Trophoblast cell (in vitro differentiated cells and primary cell): Measurements from ENCODE around the gene PHF12.

Source experiments
- DNase-seq, 2 donors: peaks; one replicate each; pipeline ENCODE4 v3.0.0-alpha.2; 2016
- H2AFZ ChIP-seq: 2 replicates; pipeline ENCODE4 v1.6.1; 2013; ENCODE audit warnings: low read length, moderate library complexity, mild to moderate bottlenecking; ENCODE audit not compliant: insufficient read depth, poor library complexity
- H2AK5ac ChIP-seq: 2 replicates; pipeline ENCODE4 v1.6.1; 2013; ENCODE audit warnings: mild to moderate bottlenecking, low read length
- H2BK120ac ChIP-seq: 2 replicates; pipeline ENCODE4 v1.6.1; 2013; ENCODE audit warnings: low read length, mild to moderate bottlenecking, moderate library complexity; ENCODE audit not compliant: insufficient read depth, poor library complexity
- H2BK12ac ChIP-seq: 2 replicates; pipeline ENCODE4 v1.6.1; 2013; ENCODE audit warnings: mild to moderate bottlenecking, low read length, moderate library complexity
- H2BK5ac ChIP-seq: 2 replicates; pipeline ENCODE4 v1.6.1; 2013; ENCODE audit warnings: low read length, low read depth, moderate library complexity, mild to moderate bottlenecking; ENCODE audit not compliant: poor library complexity
- H3K14ac ChIP-seq: 2 replicates; pipeline ENCODE4 v1.6.1; 2013; ENCODE audit warnings: mild to moderate bottlenecking, low read length
- H3K18ac ChIP-seq: 2 replicates; pipeline ENCODE4 v1.6.1; 2013; ENCODE audit warnings: mild to moderate bottlenecking, low read length
- H3K23ac ChIP-seq: 2 replicates; pipeline ENCODE4 v1.6.1; 2013; ENCODE audit warnings: low read length
- H3K27ac ChIP-seq: 2 replicates; pipeline ENCODE4 v1.5.1; 2013; ENCODE audit warnings: low read depth, mild to moderate bottlenecking, inconsistent platforms, low read length, moderate library complexity
- H3K27me3 ChIP-seq: 2 replicates; pipeline ENCODE4 v1.6.1; 2013; ENCODE audit warnings: inconsistent platforms, mild to moderate bottlenecking, low read length, moderate library complexity; ENCODE audit not compliant: insufficient read depth
- H3K36me3 ChIP-seq, 2 experiments: 1 replicate in 1 of 2; 2 replicates in 1 of 2; pipeline ENCODE4 v1.6.1; 2013; ENCODE audit warnings: low read length in 2 of 2, mild to moderate bottlenecking in 2 of 2, moderate library complexity in 1 of 2; ENCODE audit not compliant: insufficient read depth in 2 of 2, control insufficient read depth in 1 of 2
- H3K4ac ChIP-seq: 2 replicates; pipeline ENCODE4 v1.6.1; 2013; ENCODE audit warnings: low read depth, mild to moderate bottlenecking, low read length, moderate library complexity
- H3K4me1 ChIP-seq, 2 experiments: 1 replicate in 1 of 2; 2 replicates in 1 of 2; pipeline ENCODE4 v1.6.1; 2013; ENCODE audit warnings: low read length in 2 of 2, mild to moderate bottlenecking in 2 of 2, moderate library complexity in 1 of 2; ENCODE audit not compliant: insufficient read depth in 2 of 2, control insufficient read depth in 1 of 2
- H3K4me2 ChIP-seq: 2 replicates; pipeline ENCODE4 v1.6.1; 2013; ENCODE audit warnings: inconsistent platforms, mild to moderate bottlenecking, low read length, moderate library complexity
- H3K4me3 ChIP-seq: 2 replicates; pipeline ENCODE4 v1.5.1; 2013; ENCODE audit warnings: mild to moderate bottlenecking, low read depth, low read length, inconsistent platforms
- H3K79me1 ChIP-seq: one replicate; pipeline ENCODE4 v1.6.1; 2013; ENCODE audit warnings: low read length
- H3K79me2 ChIP-seq: 2 replicates; pipeline ENCODE4 v1.6.1; 2013; ENCODE audit warnings: low read length, mild to moderate bottlenecking; ENCODE audit not compliant: control insufficient read depth, insufficient read depth, poor library complexity
- H3K9ac ChIP-seq: 2 replicates; pipeline ENCODE4 v1.6.1; 2013; ENCODE audit warnings: mild to moderate bottlenecking, low read length
- H3K9me3 ChIP-seq: 2 replicates; pipeline ENCODE4 v1.6.1; 2013; ENCODE audit warnings: low read depth, mild to moderate bottlenecking, control low read depth, inconsistent platforms, low read length; ENCODE audit not compliant: insufficient read depth
- H4K12ac ChIP-seq: 2 replicates; pipeline ENCODE4 v1.6.1; 2013; ENCODE audit warnings: low read depth, mild to moderate bottlenecking, low read length, moderate library complexity
- H4K8ac ChIP-seq: 2 replicates; pipeline ENCODE4 v1.6.1; 2013; ENCODE audit warnings: low read depth, mild to moderate bottlenecking, low read length, moderate library complexity
- H4K91ac ChIP-seq: one replicate; pipeline ENCODE4 v1.6.1; 2013; ENCODE audit warnings: low read depth, mild to moderate bottlenecking, low read length, moderate library complexity
- WGBS: extraction: QIAGEN DNeasy Blood & Tissue Kit; methylation state at CpG from one replicate; pipeline ENCODE4 v1.1.7; 2013; ENCODE audit warnings: missing lambda C conversion rate; ENCODE audit not compliant: insufficient read length, insufficient coverage; ENCODE audit errors: extremely low coverage; 5-methylcytosine and 5-hydroxymethylcytosine counted together

The PHF12 gene

DNA sequence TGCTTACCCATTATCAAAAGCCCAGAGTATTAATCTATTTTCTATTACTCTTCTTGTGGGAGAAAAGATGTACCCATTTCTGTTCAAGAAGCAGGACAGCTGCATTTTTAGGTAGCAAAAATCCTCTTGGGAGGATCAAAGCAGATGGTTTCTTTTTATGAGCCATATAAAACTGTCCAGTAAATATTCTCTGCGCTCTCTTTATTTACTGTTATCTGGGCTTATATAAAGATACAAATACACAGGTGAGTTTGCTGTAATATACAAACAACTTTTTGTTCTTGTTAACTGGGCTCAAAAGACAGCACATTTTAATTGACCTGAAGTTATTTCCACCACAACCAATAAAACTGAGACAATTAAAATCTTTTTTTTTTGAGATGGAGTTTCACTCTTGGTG is 10.1 kb downstream of the PHF12 start:
- no peak overlapping the region for H4K91ac ChIP-seq
- peaks cover 12% of the 10 kb centered on the region for H3K79me2 ChIP-seq
- H3K27ac ChIP-seq, result no peak overlapping the region
- H3K9ac ChIP-seq, result no peak overlapping the region
- no peaks in the 10 kb centered on the region for H3K27me3 ChIP-seq
- H3K23ac ChIP-seq, result no peak overlapping the region
- no peak overlapping the region for H4K8ac ChIP-seq
- no CpG with 5 or more reads among the region's 1 CpG for WGBS
- H2BK12ac ChIP-seq, result no peak overlapping the region
- no peak overlapping the region for H3K4me2 ChIP-seq
- no peaks in the 10 kb centered on the region for H3K79me1 ChIP-seq
- H3K4me3 ChIP-seq, result no peak overlapping the region
- no peaks in the 10 kb centered on the region for H3K4me1 ChIP-seq
- no peak overlapping the region for H3K4ac ChIP-seq
- no peak overlapping the region for H4K12ac ChIP-seq
- no peak overlapping the region for H2AK5ac ChIP-seq
- no peak for DNase-seq
- peaks cover 6 to 12% of the 10 kb centered on the region in 2 experiments for H3K36me3 ChIP-seq
- H2BK120ac ChIP-seq, result no peak overlapping the region
- H3K9me3 ChIP-seq, result no peaks in the 10 kb centered on the region
- no peak overlapping the region for H2AFZ ChIP-seq
- H3K14ac ChIP-seq, result no peak overlapping the region
- H3K18ac ChIP-seq, result no peak overlapping the region
- H2BK5ac ChIP-seq, result no peak overlapping the region

DNA sequence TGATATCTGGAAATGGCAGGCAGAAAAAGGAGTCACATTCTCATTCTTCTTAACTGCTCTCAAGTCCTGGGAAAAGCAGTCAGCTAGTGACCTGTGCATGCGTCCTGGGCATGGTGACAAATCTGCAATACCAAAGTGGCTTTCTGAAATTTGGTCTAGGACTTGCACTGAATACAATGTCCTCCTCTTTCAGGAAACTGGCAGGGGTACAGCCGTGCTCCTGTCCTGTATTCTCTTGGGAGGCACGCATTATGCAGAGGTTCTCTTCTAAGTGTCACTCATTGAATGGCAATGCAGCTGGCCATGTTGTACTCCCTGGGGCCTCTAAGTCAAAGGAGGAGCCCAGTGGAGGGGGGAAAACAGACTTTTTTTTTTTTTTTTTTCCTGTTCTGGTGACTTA is 10.6 kb downstream of the PHF12 start:
- Histone ChIP-seq H4K8ac (no peak overlapping the region), H2BK5ac (no peak overlapping the region), H3K79me2 (peaks cover 10% of the 10 kb centered on the region), H3K4ac (peak overlapping the region; percentile 67), H2BK12ac (no peak overlapping the region), H3K4me3 (no peak overlapping the region), H2AK5ac (no peak overlapping the region), H2AFZ (no peak overlapping the region), H3K27me3 (no peaks in the 10 kb centered on the region), H3K9me3 (no peaks in the 10 kb centered on the region), H3K4me1 (no peaks in the 10 kb centered on the region), H3K36me3 (peaks cover 6 to 14% of the 10 kb centered on the region in 2 experiments), H3K4me2 (no peak overlapping the region), H3K9ac (no peak overlapping the region), H4K91ac (no peak overlapping the region), H3K27ac (no peak overlapping the region), H2BK120ac (no peak overlapping the region), H4K12ac (no peak overlapping the region), H3K18ac (no peak overlapping the region), H3K23ac (no peak overlapping the region), H3K79me1 (no peaks in the 10 kb centered on the region), H3K14ac (no peak overlapping the region)
- no peak for DNase-seq
- no CpG with 5 or more reads among the region's 3 CpGs for WGBS

DNA sequence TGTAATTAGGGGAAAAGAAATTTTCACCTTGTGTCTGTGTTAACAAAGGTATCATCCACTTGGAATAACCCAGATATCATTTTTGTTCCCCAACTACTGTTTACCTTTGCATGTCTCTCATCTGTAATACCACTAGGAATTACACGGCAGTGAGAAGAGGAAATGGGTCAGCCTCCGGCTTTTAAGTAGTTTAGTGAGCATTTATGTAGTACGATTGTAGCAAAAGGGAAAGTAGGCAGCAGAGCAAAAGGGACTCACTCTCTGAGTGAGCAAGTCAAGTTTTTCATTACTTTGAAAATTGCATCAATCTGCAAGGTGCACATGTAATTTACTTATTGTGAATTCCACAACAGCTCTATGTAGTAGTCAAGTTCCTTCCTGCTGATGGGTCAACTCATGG is 11.2 kb downstream of the PHF12 start:
- DNase-seq, result no peak
- Histone ChIP-seq H3K14ac (no peak overlapping the region), H3K79me1 (no peaks in the 10 kb centered on the region), H3K9me3 (no peaks in the 10 kb centered on the region), H3K4ac (no peak overlapping the region), H4K12ac (no peak overlapping the region), H3K9ac (no peak overlapping the region), H3K23ac (no peak overlapping the region), H2BK120ac (no peak overlapping the region), H3K27ac (no peak overlapping the region), H3K27me3 (no peaks in the 10 kb centered on the region), H3K4me3 (no peak overlapping the region), H3K4me1 (no peaks in the 10 kb centered on the region), H3K79me2 (peaks cover 8% of the 10 kb centered on the region), H3K4me2 (no peak overlapping the region), H4K91ac (no peak overlapping the region), H2BK5ac (no peak overlapping the region), H2BK12ac (no peak overlapping the region), H2AFZ (no peak overlapping the region), H2AK5ac (no peak overlapping the region), H3K36me3 (peaks cover 6 to 11% of the 10 kb centered on the region in 2 experiments), H3K18ac (no peak overlapping the region), H4K8ac (no peak overlapping the region)
- no CpG with 5 or more reads among the region's 3 CpGs for WGBS

DNA sequence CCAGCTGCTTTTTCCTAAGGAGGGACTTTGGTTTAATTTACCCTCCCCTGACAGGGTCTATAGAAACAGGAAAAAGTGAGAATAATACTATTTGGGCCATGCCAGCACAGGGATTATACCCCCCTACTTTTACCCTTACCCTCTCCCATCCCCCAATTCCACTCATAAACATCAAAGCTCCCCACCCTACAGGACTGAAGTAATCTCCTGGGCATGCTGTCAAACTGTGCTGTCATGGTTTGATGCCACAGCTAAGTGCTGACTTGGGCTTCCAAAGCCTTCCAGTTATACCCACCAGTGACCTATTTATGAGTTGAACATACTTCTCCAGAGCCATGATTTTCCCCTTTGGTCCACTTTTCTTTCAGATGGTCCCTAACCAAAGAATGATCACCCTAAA is 12.8 kb downstream of the PHF12 start:
- DNase-seq, result no peak
- H3K14ac ChIP-seq, result no peak overlapping the region
- H3K4ac ChIP-seq, result peak overlapping the region; percentile 59
- H3K27ac ChIP-seq, result no peak overlapping the region
- no peak overlapping the region for H2BK12ac ChIP-seq
- no peak overlapping the region for H2BK5ac ChIP-seq
- no peak overlapping the region for H4K91ac ChIP-seq
- no peaks in the 10 kb centered on the region for H3K4me1 ChIP-seq
- no peak overlapping the region for H3K4me3 ChIP-seq
- no peak overlapping the region for H4K8ac ChIP-seq
- no peak overlapping the region for H3K9ac ChIP-seq
- no peak overlapping the region for H2AFZ ChIP-seq
- no peak overlapping the region for H3K23ac ChIP-seq
- H3K9me3 ChIP-seq, result no peaks in the 10 kb centered on the region
- no peak overlapping the region for H2AK5ac ChIP-seq
- H3K79me2 ChIP-seq, result peaks cover 6% of the 10 kb centered on the region
- H3K27me3 ChIP-seq, result no peaks in the 10 kb centered on the region
- no peak overlapping the region for H2BK120ac ChIP-seq
- H3K18ac ChIP-seq, result no peak overlapping the region
- no peak overlapping the region for H4K12ac ChIP-seq
- H3K4me2 ChIP-seq, result no peak overlapping the region
- peaks cover 6 to 8% of the 10 kb centered on the region in 2 experiments for H3K36me3 ChIP-seq
- H3K79me1 ChIP-seq, result no peaks in the 10 kb centered on the region
